ENCODE data around the gene HIGD2A. TPM values are rescaled to one million over a fixed set of nuclear protein-coding genes. Genes with fewer than 3 reads are reported as not detected.

The HIGD2A gene
- total and polyA plus RNA-seq, 2 experiments from 2014 or later = 67.7 to 194 TPM

DNA sequence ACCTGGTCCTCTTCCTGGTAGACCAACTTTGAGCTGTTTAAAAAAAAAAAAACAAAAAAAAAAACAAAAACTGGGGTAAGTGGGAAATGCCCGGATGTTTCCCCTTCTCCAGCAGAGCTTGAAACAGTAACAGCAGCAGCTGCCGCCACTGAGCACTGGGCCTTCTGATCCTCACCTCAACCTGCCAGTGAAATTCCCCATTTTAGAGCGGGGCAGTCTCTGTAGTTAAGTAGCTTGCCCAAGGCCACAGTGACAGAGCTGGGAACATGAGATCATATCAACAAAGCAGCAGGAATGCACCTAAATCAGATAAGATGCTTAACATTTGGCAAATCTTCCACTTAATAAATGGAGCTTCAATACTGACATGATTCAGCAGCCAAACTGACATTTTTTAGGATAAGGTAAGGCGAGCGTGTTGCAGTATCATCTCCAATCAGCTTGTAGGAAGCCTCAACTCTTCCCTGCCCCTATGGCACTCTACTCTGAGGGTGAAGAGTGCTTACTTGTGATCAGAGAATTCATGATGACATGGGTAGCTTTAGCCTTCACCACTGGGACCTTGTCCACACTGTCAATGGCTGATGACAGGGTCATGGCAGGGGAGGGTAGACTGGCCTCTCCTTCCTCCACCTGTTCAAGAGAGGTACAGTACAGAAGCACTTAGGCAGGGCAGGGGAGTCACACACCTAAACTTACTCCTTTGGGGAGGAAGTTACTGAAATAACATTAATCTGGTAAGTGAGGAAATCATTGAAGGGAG is 36.3 kb upstream of the HIGD2A start:
- peaks cover 24% of the 10 kb centered on the region for H3K36me3 ChIP-seq (ENCODE audit: insufficient read depth)
- H3K36me3 Mint-ChIP-seq (ENCODE audit: low read depth) = peaks cover 83% of the 10 kb centered on the region

More for the DNA sequence above, 36.3 kb upstream of the HIGD2A start:
- no peak overlapping the region for H3K4me3 ChIP-seq
- TF ChIP-seq NANOG (IDR thresholded peaks at IDR 0.05; ENCODE audit: borderline replicate concordance) (no peak), EZH2 (IDR thresholded peaks at IDR 0.05; ENCODE audit: low read depth, unreplicated experiment) (no peak), STAT1 (IDR thresholded peaks at IDR 0.05; ENCODE audit: unreplicated experiment) (no peak), POLR2AphosphoS5 (IDR thresholded peaks at IDR 0.05; ENCODE audit: low read depth) (no peak), JUNB (IDR thresholded peaks at IDR 0.05; ENCODE audit: unreplicated experiment) (no peak), ZNF331 (CRISPR knock-in tag; IDR thresholded peaks at IDR 0.05; ENCODE audit: low read depth) (no peak), EZH2phosphoT487 (IDR thresholded peaks at IDR 0.05; ENCODE audit: unreplicated experiment) (no peak), CREB1 (CRISPR knock-in tag; IDR thresholded peaks at IDR 0.05; ENCODE audit: low read depth) (no peak), ZNF114 (CRISPR knock-in tag; IDR thresholded peaks at IDR 0.05) (no peak)
- TF ChIP-seq, protein P1, sequence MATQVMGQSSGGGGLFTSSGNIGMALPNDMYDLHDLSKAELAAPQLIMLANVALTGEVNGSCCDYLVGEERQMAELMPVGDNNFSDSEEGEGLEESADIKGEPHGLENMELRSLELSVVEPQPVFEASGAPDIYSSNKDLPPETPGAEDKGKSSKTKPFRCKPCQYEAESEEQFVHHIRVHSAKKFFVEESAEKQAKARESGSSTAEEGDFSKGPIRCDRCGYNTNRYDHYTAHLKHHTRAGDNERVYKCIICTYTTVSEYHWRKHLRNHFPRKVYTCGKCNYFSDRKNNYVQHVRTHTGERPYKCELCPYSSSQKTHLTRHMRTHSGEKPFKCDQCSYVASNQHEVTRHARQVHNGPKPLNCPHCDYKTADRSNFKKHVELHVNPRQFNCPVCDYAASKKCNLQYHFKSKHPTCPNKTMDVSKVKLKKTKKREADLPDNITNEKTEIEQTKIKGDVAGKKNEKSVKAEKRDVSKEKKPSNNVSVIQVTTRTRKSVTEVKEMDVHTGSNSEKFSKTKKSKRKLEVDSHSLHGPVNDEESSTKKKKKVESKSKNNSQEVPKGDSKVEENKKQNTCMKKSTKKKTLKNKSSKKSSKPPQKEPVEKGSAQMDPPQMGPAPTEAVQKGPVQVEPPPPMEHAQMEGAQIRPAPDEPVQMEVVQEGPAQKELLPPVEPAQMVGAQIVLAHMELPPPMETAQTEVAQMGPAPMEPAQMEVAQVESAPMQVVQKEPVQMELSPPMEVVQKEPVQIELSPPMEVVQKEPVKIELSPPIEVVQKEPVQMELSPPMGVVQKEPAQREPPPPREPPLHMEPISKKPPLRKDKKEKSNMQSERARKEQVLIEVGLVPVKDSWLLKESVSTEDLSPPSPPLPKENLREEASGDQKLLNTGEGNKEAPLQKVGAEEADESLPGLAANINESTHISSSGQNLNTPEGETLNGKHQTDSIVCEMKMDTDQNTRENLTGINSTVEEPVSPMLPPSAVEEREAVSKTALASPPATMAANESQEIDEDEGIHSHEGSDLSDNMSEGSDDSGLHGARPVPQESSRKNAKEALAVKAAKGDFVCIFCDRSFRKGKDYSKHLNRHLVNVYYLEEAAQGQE (IDR thresholded peaks at IDR 0.05; ENCODE audit: unreplicated experiment) = no peak
- TF ChIP-seq, protein P2, sequence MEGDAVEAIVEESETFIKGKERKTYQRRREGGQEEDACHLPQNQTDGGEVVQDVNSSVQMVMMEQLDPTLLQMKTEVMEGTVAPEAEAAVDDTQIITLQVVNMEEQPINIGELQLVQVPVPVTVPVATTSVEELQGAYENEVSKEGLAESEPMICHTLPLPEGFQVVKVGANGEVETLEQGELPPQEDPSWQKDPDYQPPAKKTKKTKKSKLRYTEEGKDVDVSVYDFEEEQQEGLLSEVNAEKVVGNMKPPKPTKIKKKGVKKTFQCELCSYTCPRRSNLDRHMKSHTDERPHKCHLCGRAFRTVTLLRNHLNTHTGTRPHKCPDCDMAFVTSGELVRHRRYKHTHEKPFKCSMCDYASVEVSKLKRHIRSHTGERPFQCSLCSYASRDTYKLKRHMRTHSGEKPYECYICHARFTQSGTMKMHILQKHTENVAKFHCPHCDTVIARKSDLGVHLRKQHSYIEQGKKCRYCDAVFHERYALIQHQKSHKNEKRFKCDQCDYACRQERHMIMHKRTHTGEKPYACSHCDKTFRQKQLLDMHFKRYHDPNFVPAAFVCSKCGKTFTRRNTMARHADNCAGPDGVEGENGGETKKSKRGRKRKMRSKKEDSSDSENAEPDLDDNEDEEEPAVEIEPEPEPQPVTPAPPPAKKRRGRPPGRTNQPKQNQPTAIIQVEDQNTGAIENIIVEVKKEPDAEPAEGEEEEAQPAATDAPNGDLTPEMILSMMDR (conservative IDR thresholded peaks at IDR 0.05; ENCODE audit: low read depth in 2 of 2) = no peak
- TF ChIP-seq, protein P3, sequence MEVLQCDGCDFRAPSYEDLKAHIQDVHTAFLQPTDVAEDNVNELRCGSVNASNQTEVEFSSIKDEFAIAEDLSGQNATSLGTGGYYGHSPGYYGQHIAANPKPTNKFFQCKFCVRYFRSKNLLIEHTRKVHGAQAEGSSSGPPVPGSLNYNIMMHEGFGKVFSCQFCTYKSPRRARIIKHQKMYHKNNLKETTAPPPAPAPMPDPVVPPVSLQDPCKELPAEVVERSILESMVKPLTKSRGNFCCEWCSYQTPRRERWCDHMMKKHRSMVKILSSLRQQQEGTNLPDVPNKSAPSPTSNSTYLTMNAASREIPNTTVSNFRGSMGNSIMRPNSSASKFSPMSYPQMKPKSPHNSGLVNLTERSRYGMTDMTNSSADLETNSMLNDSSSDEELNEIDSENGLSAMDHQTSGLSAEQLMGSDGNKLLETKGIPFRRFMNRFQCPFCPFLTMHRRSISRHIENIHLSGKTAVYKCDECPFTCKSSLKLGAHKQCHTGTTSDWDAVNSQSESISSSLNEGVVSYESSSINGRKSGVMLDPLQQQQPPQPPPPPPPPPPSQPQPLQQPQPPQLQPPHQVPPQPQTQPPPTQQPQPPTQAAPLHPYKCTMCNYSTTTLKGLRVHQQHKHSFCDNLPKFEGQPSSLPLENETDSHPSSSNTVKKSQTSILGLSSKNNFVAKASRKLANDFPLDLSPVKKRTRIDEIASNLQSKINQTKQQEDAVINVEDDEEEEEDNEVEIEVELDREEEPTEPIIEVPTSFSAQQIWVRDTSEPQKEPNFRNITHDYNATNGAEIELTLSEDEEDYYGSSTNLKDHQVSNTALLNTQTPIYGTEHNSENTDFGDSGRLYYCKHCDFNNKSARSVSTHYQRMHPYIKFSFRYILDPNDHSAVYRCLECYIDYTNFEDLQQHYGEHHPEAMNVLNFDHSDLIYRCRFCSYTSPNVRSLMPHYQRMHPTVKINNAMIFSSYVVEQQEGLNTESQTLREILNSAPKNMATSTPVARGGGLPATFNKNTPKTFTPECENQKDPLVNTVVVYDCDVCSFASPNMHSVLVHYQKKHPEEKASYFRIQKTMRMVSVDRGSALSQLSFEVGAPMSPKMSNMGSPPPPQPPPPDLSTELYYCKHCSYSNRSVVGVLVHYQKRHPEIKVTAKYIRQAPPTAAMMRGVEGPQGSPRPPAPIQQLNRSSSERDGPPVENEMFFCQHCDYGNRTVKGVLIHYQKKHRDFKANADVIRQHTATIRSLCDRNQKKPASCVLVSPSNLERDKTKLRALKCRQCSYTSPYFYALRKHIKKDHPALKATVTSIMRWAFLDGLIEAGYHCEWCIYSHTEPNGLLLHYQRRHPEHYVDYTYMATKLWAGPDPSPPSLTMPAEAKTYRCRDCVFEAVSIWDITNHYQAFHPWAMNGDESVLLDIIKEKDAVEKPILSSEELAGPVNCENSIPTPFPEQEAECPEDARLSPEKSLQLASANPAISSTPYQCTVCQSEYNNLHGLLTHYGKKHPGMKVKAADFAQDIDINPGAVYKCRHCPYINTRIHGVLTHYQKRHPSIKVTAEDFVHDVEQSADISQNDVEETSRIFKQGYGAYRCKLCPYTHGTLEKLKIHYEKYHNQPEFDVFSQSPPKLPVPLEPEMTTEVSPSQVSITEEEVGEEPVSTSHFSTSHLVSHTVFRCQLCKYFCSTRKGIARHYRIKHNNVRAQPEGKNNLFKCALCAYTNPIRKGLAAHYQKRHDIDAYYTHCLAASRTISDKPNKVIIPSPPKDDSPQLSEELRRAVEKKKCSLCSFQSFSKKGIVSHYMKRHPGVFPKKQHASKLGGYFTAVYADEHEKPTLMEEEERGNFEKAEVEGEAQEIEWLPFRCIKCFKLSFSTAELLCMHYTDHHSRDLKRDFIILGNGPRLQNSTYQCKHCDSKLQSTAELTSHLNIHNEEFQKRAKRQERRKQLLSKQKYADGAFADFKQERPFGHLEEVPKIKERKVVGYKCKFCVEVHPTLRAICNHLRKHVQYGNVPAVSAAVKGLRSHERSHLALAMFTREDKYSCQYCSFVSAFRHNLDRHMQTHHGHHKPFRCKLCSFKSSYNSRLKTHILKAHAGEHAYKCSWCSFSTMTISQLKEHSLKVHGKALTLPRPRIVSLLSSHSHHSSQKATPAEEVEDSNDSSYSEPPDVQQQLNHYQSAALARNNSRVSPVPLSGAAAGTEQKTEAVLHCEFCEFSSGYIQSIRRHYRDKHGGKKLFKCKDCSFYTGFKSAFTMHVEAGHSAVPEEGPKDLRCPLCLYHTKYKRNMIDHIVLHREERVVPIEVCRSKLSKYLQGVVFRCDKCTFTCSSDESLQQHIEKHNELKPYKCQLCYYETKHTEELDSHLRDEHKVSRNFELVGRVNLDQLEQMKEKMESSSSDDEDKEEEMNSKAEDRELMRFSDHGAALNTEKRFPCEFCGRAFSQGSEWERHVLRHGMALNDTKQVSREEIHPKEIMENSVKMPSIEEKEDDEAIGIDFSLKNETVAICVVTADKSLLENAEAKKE (CRISPR knock-in tag; IDR thresholded peaks at IDR 0.05) = no peak
- TF ChIP-seq, protein P4, sequence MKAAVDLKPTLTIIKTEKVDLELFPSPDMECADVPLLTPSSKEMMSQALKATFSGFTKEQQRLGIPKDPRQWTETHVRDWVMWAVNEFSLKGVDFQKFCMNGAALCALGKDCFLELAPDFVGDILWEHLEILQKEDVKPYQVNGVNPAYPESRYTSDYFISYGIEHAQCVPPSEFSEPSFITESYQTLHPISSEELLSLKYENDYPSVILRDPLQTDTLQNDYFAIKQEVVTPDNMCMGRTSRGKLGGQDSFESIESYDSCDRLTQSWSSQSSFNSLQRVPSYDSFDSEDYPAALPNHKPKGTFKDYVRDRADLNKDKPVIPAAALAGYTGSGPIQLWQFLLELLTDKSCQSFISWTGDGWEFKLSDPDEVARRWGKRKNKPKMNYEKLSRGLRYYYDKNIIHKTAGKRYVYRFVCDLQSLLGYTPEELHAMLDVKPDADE (IDR thresholded peaks at IDR 0.05) = no peak
- no peaks in the 10 kb centered on the region for H3K4me1 ChIP-seq (ENCODE audit: insufficient read depth)
- Mint-ChIP-seq H3K4me1 (no peaks in the 10 kb centered on the region), H3K27me3 (ENCODE audit: insufficient read depth, low read depth, poor library complexity) (peaks cover 1% of the 10 kb centered on the region), H3K4me3 (no peak overlapping the region), H3K27ac (no peak overlapping the region), H3K9me3 (no peaks in the 10 kb centered on the region)
- H3F3A ChIP-seq (replicated peaks; ENCODE audit: low read depth) = no peaks in the 10 kb centered on the region
- H3K79me2 ChIP-seq (replicated peaks; ENCODE audit: insufficient read depth) = peaks cover 56% of the 10 kb centered on the region
- DNase-seq (ENCODE audit: low spot score) (no peak), ATAC-seq (no peak)
- no peak overlapping the region for H3K4me2 ChIP-seq
- H3K27me3 ChIP-seq (ENCODE audit: insufficient read depth) = no peaks in the 10 kb centered on the region
- peaks cover 19% of the 10 kb centered on the region; the same call in 1 of the 2 replicates for H4K20me1 ChIP-seq (replicated peaks; ENCODE audit: insufficient read depth)
- no peaks in the 10 kb centered on the region for H3K9me2 ChIP-seq (ENCODE audit: insufficient read depth)
- H2AFZ ChIP-seq = no peak overlapping the region
- no peak overlapping the region for H3K27ac ChIP-seq (ENCODE audit: low read depth)

Data from GM23338 (cell line).